Measurements from ENCODE around the gene HBP1.
"Not testable (repeated sequence)": the region's sequence is repeated elsewhere in the genome, so short reads cannot be mapped to it uniquely, and the experiment has no call there.

HBP1 gene, protein sequence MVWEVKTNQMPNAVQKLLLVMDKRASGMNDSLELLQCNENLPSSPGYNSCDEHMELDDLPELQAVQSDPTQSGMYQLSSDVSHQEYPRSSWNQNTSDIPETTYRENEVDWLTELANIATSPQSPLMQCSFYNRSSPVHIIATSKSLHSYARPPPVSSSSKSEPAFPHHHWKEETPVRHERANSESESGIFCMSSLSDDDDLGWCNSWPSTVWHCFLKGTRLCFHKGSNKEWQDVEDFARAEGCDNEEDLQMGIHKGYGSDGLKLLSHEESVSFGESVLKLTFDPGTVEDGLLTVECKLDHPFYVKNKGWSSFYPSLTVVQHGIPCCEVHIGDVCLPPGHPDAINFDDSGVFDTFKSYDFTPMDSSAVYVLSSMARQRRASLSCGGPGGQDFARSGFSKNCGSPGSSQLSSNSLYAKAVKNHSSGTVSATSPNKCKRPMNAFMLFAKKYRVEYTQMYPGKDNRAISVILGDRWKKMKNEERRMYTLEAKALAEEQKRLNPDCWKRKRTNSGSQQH

DNA sequence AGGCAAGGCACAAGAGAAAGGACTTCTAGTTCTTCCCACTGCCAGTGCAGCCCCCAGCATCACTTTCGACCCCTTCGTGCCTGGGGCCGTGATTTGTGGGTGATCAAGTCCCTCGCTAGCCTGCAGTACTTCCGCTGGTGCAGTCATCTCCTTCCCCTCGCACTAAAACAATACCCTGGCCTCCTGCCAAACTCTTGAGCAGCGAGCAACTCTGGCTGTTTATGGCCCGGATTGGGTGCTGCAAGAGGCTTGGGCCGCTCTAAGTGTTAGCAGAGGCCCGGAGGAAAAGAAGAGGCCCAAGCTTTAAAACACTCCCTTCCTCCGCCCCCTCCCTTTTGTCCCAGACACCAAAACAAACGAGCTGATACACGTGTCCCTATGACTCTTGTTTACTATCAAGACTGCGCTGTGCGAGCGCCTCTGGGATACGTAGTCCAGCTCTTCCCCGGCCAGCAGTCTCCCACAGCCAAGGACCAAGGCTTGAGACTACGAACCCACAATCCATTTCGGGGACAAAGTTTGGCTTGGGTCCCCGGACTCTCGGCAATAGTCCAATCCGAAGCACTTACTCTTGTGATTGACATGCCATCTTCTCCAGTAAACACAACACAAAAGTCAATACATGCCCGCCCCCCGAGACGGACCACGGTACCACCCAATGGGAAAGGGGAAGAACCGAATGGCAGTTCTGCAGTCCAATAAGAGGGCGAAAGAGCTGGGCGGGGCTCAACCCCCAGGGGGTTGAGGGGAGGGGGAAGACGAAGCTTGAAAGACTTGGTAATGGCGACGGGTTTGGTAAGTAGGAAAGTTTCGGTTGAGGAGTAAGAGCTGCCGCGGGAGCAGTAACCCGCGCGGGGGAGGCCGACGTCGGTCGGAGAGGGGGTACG, at the start of gene HBP1:
Gene HBP1, plus strand, starts transcription at position 771 of the 887 bp plus-strand sequence. CDS start 10,891 bp downstream, outside the sequence.
- TF ChIP-seq POLR2A (IDR thresholded peaks at IDR 0.05; ENCODE audit: low read depth, low read length): 0 out of 2 replicates have a peak, but pooled peaks have one; percentile 23
- FAIRE-seq: peak; percentile 96

DNA sequence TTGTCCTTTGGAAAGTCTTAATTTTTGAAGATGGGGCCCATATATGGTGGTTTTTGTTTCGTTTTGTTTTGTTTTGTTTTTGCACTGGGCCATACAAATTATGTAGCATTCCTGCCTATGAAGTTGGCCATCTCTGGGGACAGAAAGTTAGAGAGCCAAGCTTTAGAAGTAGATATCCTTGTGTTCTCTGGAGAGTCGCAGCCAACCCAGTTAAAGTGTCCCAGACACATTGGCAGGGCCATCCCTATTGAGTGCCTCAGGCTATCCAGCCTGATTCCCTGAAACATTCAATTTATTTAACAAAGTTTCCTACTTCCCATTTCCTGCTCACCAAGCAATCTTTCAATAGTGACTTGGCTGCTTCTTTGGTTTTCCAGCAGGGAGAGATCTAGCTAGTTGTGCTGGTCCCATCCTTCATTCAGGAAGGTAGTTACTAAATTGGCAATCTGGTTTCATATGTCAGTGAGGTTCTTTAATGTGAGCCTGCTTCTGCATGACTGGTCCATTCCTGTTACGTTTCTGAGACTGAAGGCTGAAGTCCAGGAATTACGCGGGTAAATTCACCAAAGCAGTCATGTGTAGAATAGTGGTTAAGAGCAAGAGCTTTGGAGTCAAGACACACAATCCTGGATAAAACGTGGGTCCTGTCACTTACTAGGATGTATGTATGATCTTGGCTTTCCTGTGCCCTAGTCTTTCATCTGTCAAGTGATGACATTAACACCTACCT, 49.3 kb upstream of the HBP1 start:
- FAIRE-seq (no peak), DNase-seq (ENCODE audit: insufficient read length, low spot score) (no peak)
- TF ChIP-seq POLR2A (IDR thresholded peaks at IDR 0.05; ENCODE audit: low read depth, low read length): no peak

More for the DNA sequence above, at the start of gene HBP1:
- peak; percentile 78 for DNase-seq (ENCODE audit: insufficient read length, low spot score)

DNA sequence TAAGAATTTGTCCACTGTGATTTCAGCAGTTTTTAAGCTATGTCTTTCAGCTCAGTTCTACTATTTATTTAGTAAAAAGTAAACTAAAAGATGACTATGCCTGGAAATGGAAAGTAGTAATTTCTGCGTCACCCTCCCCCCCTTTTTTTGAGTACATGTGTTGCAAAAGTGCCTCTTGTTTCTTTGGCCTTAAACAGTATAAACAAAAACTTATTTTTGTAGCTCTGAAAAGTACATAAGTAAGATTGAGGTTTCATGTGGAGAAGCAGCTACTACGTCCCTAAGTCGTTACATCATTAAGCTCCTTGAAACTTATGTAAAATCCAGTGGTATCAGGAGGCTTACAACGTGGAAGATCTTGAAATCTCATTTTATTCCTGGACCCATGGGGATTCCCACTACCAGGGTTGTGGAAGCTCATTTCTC, 46.3 kb upstream of the HBP1 start:
- FAIRE-seq: no peak

DNA sequence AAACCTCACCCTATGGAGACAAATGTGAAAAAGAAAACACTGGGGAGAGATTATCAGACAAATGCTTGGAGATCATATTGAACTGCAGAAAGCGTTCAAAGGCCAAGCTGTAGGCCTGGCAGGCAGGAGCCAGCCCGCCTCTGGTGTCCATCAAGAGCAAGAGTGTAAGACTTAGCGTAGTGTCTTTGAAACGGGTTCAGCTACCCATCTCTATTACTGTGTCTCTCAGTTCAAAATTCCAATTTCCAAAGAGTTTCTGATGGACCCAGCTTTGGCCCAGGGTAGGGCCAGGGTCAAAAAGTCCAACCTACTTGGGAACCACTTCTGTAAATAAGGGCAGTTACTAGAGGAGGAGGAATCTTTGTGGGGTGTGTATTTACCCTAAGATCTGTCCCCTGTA, 45.4 kb upstream of the HBP1 start:
- DNase-seq (ENCODE audit: insufficient read length, low spot score) (no peak), FAIRE-seq (no peak)
- TF ChIP-seq POLR2A (IDR thresholded peaks at IDR 0.05; ENCODE audit: low read depth, low read length): no peak

More for the DNA sequence above, 46.3 kb upstream of the HBP1 start:
- TF ChIP-seq POLR2A (IDR thresholded peaks at IDR 0.05; ENCODE audit: low read depth, low read length): no peak
- DNase-seq (ENCODE audit: insufficient read length, low spot score): no peak

DNA sequence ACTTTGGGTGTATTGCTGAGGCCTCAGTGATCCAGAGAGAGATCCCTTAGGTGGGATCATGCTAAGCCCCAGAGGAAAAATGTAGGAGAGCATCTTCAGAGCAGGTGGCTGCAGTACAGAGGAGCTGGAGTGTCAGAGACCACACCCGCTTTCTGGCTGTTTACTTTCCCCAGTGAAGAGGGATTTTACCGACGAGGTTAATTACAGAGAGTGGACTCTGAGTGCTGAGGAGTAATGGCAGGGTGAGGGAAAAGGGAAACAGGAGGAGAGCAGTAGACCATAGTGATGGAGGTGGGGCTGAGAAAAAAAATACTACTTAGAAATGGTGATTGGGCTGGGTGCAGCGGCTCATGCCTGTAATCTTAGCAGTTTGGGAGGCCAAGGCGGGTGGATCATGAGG, 43.3 kb upstream of the HBP1 start:
- DNase-seq (ENCODE audit: insufficient read length, low spot score): no peak
- TF ChIP-seq POLR2A (IDR thresholded peaks at IDR 0.05; ENCODE audit: low read depth, low read length): no peak
- FAIRE-seq: no peak

DNA sequence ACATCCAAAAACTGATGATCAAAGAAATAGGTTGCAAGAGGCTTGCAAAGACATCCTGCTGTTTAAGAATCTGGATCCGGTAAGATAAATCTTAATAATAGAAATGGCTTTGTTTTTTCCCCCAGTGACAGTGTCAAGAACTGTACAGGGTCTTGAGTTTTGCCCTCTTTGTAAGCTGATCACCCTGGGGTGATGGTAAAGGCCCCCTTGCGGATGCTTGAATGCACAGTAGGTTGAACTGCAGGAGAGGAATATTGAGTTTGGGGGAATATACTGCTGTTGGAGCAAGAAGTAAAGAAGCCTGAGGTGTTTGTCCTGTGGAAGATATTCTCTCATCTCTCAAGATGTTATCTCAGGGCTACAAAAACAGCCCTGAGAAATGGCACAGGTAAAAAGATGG, 40.6 kb upstream of the HBP1 start:
- TF ChIP-seq POLR2A (IDR thresholded peaks at IDR 0.05; ENCODE audit: low read depth, low read length): no peak
- DNase-seq (ENCODE audit: insufficient read length, low spot score) (no peak), FAIRE-seq (no peak)

DNA sequence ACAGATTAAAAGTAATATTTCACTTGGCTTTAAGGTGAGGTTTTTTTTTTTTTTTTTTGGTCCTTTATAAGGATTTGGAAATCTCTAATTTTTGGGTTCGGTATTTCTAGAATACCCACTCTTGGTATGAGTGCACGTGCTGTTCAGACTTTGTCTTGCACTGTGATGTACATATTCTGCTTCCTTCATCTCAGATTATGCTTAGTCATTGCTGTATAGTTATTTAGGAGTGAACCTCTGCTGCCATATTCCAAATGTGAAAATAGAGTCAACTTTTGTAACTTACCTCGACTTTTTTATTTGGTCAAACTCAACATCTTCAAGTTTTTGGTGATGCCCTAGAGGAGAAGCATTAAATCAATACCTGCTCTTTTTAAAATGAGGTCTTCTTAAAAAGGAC, 40.1 kb upstream of the HBP1 start:
- no peak for DNase-seq (ENCODE audit: insufficient read length, low spot score)
- TF ChIP-seq POLR2A (IDR thresholded peaks at IDR 0.05; ENCODE audit: low read depth, low read length): no peak
- no peak for FAIRE-seq

DNA sequence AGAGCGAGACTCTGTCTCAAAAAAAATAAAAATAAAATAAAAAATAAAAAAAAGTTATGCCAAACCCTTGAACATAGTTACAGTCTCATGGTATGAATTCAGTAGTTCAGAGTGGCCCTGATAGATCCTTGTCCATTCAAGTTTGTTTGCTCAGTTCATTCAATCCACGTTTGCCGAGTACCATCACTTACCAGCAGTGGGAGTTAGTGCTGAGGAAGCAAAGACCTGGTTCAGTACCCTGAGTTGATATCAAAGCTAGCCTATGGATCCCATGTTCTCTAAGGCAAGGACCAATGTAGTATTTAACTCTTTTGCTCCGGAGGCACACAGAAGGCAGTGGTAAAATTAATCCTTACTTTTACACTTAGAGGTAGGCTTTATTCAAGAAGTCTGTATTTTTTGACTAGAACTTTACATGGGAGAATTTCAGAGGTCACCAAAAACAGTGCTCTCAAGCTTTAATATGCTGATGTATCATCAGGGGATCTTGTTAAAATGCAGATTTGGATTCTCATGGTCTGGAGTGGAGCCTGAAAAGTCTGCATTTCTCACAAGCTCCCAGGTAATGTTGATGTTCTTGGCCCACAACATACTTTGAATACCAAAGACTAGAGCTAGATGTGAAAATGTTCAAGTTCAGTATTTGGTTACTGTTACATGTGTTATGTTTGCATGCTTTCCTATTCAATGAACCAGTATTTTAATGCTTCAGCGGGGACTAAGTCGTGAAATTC, 38.1 kb upstream of the HBP1 start:
- no peak for DNase-seq (ENCODE audit: insufficient read length, low spot score)

DNA sequence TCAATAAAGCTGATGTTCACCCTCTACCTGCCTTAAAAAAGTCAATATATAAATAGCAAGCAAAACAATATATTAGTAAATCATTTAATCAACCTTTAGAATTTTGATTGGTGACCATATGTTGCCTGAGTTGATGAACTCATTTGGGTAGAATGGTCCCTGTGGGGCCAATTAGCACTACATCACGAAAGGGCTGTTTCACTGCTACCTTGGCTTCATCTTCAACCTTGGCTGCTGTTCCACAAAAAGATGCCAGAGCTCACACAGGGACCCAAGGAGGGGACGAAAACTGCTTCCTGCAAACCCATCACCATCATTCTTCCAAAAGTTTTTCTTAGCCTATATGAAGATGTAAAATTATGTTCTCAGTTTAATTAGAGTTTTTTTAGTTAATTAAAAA, 35.4 kb upstream of the HBP1 start:
- no peak for DNase-seq (ENCODE audit: insufficient read length, low spot score)
- FAIRE-seq: no peak
- TF ChIP-seq POLR2A (IDR thresholded peaks at IDR 0.05; ENCODE audit: low read depth, low read length): no peak

More for the DNA sequence above, 38.1 kb upstream of the HBP1 start:
- TF ChIP-seq POLR2A (IDR thresholded peaks at IDR 0.05; ENCODE audit: low read depth, low read length): no peak
- FAIRE-seq: peak; percentile 45

DNA sequence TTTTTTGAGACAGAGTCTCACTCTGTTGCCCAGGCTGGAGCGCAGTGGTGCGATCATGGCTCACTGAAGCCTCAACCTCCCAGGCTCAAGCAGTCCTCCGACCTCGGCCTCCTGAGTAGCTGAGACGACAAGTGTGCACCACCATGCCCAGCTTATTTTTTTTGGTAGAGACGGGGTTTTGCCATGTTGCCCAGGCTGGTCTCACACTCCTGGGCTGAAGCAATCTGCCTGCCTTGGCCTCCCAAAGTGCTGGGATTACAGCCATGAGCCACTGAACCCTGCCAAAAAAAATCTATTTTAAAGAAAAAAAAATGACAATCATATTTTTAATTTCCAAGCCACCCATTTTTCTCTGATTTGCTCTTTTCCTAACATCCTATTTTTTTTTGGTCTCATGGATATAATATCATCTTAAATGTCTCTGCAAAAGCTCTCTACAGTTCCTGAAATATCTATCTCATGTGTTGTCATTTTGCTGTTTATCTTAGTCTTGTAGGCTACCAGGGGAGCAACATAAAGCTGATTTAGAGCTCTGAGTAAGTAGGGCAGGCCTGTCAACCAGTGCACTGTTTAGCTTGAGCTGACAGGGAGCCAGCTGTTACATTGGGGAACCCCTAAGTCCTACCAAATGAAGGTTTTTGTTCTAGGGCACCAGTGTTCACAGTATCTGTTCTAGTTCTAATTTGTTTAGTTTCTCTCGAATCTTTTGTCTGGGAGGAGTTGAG, 29.9 kb upstream of the HBP1 start:
- DNase-seq (ENCODE audit: insufficient read length, low spot score): no peak
- FAIRE-seq: no peak

DNA sequence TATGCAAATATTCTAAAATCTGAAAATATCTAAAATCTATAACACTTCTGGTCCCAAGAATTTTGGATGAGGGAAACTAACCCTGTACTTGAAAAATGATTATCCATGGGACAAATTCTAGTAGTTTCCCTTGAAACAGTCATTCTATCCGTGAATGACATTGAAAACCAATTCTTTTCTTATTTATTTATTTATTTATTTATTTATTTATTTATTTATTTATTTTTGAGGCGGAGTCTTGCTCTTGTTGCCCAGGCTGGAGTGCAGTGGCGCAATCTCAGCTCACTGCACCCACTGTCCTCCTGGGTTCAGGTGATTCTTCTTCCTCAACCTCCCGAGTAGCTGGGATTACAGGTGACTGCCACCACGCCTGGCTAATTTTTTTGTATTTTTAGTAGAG, 24.9 kb upstream of the HBP1 start:
- FAIRE-seq; DNase-seq (ENCODE audit: insufficient read length, low spot score): not testable (repeated sequence)

More for the DNA sequence above, 29.9 kb upstream of the HBP1 start:
- TF ChIP-seq POLR2A (IDR thresholded peaks at IDR 0.05; ENCODE audit: low read depth, low read length): no peak

DNA sequence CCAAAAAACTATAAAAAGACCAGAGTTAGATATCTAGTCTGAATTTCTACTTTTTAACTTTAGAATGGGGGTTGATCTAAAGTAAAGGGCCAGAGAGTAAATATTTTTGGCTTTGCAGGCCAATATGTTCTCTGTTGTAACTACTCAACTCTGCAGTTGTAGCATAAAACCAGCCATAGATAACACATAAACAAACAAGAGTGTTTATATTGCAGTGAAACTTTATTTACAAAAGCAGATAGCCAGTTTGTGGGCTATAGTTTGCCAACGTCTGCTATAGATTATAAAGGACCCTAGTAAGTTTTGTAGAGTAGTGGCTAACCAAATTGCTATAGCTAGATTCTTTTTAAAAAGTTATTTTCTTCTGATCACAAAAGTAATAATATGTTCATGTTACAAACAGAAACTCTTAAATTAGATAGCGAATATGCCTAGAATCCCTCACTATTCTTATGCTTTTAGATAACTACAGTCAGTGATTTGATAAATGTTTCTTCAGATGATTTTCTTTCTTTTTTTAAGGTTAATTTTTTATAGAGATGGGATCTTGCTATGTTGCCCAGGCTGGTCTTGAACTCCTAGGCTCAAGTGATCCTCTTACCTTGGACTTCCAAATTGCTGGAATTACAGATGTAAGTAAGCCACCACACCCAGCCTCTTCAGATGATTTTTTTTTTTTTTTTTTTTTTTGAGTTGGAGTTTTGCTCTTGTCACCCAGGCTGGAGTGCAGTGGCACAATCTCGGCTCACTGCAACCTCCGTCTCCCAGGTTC, 23.6 kb upstream of the HBP1 start:
- no peak for DNase-seq (ENCODE audit: insufficient read length, low spot score)
- no peak for FAIRE-seq
- TF ChIP-seq POLR2A (IDR thresholded peaks at IDR 0.05; ENCODE audit: low read depth, low read length): no peak

Measured in H54 (cell line).